Stimulated activated CD4-positive, alpha-beta T cell treated with anti-CD3 and anti-CD28 coated beads, Interleukin-4, amount 100 ng/mL, for 24 hours (primary cell): Measurements from ENCODE around the gene AUP1.
"Not testable (repeated sequence)": the region's sequence is repeated elsewhere in the genome, so short reads cannot be mapped to it uniquely, and the experiment has no call there.

ENCODE experiments used
- DNase-seq: peaks from one replicate; pipeline ENCODE4 v3.0.0-alpha.2; 2020

The AUP1 gene

GRCh38 chr2:74529357-74530238 lies at the start of gene AUP1, which contains the start of gene HTRA2:
Gene AUP1, minus strand, starts transcription at chr2:74529706. Its CDS starts 77 bp downstream, at chr2:74529629.
Gene HTRA2, plus strand, starts transcription at chr2:74529933. Its CDS starts 74 bp downstream, at chr2:74530007.
- DNase-seq, result peak; percentile 94

DNA sequence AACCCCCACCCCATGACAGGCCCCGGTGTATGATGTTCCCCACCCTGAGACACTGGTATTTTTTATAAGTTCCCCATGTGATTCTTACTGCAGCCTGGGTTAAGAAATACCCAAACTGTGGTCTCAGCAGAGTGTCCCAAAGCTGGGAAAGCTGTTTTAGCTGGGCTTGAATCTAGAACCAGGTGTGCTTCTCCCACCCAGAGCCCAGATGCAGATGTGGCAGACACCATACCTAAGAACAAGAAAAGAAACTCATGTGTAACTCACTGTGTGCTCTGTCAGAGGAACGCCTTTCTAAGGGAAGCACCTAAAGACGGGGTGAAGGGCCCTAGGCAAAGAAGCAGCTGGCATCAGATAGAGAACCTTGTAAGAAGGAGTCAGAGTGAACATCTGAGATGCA lies 48.9 kb upstream of the AUP1 start:
- DNase-seq, result no peak

DNA sequence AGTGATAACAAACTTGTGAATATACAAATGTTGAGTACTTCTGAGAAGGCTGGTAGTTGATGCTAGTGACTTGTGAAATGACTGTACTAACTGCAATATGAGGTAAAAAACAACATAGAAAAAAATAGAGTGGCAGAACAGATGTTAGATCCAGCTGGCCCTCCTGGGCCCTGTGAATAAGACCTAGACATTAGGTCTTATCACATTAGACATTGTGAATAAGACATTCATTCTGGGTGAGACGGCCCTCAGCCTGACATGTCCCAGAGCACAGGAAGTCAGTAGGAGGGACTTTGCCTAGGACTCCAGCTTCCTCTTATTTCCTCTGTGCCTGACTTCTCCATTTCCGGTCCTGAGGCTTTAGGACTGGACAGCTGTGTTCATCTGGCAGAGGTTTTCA lies 47.9 kb upstream of the AUP1 start:
- no peak for DNase-seq

DNA sequence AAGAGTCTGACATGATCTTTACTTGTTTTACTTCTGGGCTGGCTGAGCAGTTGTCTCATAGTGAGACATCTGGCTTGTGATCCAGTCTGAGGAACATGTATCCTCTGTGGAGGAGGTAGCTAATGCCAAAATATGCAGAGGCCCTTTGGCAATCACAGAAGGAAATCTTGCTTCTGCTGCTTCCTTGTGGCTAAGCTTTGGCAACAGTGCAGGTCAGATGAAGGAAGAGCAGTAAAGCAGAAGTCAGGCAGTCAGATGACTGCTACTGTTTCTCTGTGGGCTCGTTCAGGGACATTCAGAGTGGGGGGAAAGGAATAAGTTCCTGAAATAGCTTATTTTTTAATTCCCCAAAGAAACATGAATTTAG lies 47.3 kb upstream of the AUP1 start:
- DNase-seq, result no peak

GRCh38 chr2:74576211-74576862 lies 46.8 kb upstream of the AUP1 start:
- no peak for DNase-seq

DNA sequence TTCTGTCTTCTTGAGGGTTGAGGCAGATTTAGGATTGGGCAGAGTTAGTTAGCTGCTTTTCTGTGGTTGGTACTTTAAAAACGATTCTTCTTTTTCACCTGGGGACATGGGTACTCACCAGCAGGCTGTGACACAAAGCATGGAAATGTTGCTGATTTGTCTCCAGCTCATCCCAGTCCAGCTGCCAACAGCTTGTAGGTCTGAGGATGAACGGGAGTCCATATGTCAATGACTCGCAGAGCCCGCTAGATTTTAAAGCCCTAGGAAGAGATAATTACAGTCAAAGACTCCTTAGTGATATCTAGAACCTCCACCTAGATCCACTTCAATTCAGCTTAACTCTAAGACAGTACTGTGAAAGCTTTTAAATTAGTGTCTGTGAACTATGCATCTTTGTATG lies 45.8 kb upstream of the AUP1 start:
- DNase-seq, result no peak

- DNase-seq, result peak; percentile 20
Measured at GRCh38 chr2:74573747-74574562, 44.4 kb upstream of the AUP1 start.

GRCh38 chr2:74572178-74572925 lies 42.8 kb upstream of the AUP1 start:
- DNase-seq, result no peak

DNA sequence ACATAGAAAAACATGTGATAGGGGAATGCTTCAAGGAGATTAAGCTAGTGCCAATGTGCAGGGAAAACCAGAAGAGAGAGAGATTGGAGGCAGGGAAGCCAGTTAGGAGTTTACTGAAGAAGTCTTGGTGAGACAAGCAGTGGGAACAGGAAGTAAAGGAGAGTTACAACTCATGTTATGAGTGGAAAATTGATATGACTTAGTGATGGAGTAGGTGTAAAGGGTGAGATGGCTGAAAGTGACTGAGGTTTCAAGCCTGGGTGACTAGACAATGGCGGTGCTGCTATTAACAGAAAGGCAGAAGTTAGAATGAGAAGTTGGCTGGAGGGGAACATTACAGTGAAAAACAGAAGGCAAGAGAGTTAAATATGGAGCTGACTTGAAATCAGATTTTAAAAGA lies 41.6 kb upstream of the AUP1 start:
- peak; percentile 14 for DNase-seq

DNA sequence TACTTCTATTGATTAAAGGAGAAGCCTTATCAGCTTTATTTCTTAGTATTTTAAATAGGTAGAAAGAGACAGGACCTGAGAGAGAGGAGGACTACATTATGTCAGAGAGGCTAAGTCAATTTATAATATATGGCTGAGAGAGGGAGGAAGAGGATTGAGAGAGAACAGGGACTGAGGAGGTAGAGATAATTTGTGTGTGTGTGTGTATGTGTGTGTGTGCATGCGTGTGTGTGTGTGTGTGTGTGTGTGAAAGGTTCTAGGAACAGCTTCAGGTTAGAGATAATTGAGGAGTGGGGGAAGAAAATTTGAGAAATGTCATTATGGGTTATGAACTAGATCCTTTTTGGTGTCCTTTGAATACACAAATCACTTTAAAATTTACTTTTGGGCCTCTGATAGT lies 40.2 kb upstream of the AUP1 start:
- no peak for DNase-seq

GRCh38 chr2:74567881-74568280 lies 38.4 kb upstream of the AUP1 start:
- no peak for DNase-seq

DNA sequence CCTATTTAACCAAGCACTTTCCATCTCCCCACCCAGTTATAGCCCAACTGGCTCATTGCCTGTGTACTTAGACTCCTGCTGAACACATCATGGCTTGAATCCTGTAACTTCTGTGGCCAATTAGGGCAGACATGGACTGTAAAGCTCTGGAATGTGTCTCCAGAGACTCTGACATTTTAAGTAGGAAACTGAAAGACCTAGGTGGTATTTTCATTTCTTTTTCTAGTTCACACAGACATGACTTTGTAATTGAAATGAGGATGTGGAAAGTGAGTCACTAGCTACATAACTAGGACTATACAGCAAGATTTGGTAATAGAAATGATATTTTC lies 37.2 kb upstream of the AUP1 start:
- no peak for DNase-seq

GRCh38 chr2:74566076-74566753 lies 36.7 kb upstream of the AUP1 start:
- DNase-seq, result no peak

GRCh38 chr2:74564222-74564621 lies 34.7 kb upstream of the AUP1 start:
- DNase-seq, result no peak

DNA sequence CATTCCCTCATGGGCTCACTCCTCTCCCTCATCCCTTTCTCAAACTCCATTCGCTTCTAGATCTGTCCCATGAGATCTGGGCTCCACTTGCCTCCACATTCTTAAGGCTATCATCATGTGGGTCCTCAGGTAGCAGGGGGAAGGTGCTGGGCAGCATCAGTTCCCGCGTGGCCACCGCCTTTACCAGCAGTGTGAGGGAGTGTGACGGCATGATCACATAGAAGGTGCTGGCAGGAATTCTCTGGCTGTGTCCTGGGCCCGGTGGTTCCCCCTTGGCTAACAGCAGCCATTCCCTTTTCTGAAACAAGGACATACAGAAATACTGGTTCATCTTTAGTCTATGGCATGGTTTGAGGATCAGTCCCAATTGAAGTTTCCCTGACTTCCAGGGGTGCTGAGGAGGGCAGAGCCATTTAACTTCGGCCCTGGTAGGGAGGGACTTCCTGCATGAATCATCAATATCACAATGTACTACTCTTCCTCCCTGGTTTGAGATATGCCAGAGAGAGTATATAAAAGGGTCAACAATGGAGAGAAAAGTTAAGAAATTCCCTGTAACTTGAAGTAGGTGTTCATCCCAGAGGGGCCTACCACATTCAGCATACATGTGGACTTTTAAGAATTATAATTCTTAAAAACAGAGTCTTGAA lies 32.7 kb upstream of the AUP1 start:
- no peak for DNase-seq

DNA sequence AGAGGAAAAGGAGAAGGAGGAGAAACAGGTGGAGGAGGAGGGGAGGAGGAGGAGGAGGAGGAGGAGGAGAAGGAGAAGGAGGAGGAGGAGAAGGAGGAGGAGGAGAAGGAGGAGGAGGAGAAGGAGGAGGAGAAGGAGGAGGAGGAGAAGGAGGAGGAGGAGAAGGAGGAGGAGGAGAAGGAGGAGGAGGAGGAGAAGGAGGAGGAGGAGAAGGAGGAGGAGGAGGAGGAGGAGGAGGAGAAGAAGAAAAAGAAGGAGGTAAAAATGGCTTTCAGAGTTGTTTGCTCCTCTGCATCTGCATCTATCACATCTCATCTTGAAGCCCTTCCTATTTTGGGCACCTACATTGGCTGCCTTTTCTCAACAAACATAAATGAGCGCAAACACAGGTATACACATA lies 31.5 kb upstream of the AUP1 start:
- DNase-seq, result not testable (repeated sequence)

GRCh38 chr2:74560591-74560990 lies 31.1 kb upstream of the AUP1 start:
- DNase-seq, result no peak

DNA sequence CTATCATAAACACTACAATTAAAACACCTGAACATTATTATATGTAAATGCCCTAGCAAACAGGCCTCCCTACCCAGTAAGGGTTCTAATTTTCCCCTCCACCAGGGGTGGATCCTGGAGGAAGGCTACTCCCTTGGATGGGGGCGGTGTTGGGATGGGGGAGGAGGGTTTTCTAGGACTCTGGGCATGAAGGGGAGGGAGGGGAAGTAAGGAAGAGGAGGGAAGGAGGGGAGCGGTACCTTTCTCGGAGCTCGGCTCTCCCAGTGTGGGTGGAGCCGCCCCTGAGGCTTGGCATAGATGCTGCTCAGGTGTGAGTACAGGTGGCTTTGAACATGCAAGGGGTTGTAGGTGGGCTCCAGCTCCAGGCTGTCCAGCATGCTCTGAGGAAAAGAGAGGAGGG lies 30.4 kb upstream of the AUP1 start:
- no peak for DNase-seq

DNA sequence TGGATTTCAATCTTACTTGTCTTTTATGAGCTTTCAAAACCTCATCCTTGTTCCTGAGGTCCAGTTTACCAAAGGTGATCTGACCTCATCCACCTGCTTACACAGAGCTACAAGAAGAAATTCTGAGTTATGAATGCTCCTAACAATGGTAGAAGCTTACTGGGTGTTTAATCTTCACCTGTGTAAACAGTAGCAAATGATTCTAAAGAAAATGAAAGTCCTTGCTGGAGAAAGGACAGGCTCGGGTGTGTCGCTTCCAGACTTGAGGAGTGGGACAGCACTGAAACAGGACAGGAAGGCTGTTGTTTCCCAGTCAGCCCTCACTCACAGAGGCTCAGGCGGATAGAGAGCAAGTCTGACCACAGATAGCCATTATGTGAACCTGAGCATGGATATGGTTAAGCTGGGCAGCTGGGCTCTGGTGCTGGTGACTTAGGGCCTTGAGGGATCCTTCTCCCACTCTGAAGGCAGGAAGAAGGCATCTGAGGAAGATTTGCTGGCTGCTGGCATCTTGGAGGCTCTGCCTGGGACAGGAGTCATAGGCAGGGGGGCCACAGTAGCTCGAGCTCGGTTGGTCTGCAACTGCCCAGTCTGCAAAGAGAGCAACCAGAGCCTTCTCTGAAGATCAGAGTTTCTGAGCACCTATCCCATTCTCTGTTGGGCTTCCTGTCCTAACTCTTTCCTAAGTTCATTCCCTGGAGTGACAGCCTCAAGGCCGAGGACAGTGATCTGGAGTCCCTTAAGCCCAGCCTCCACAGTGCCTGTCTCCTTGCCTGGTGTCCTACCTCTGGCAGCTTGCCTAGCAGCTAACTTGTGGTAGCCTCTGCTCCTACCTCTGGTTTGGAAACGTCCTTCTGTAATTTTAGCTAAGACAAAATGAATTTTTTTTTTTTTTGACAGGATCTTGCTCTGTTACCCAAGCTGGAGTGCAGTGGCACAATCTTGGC lies 29.1 kb upstream of the AUP1 start:
- no peak for DNase-seq

- no peak for DNase-seq
Measured at GRCh38 chr2:74556831-74557370, 27.4 kb upstream of the AUP1 start.
